ENCODE data around the gene PALLD. TPM values are rescaled to one million over a fixed set of nuclear protein-coding genes. Genes with fewer than 3 reads are reported as not detected.

The PALLD gene
- total RNA-seq, 1 experiment from 2014 or later = 18.3 TPM

DNA sequence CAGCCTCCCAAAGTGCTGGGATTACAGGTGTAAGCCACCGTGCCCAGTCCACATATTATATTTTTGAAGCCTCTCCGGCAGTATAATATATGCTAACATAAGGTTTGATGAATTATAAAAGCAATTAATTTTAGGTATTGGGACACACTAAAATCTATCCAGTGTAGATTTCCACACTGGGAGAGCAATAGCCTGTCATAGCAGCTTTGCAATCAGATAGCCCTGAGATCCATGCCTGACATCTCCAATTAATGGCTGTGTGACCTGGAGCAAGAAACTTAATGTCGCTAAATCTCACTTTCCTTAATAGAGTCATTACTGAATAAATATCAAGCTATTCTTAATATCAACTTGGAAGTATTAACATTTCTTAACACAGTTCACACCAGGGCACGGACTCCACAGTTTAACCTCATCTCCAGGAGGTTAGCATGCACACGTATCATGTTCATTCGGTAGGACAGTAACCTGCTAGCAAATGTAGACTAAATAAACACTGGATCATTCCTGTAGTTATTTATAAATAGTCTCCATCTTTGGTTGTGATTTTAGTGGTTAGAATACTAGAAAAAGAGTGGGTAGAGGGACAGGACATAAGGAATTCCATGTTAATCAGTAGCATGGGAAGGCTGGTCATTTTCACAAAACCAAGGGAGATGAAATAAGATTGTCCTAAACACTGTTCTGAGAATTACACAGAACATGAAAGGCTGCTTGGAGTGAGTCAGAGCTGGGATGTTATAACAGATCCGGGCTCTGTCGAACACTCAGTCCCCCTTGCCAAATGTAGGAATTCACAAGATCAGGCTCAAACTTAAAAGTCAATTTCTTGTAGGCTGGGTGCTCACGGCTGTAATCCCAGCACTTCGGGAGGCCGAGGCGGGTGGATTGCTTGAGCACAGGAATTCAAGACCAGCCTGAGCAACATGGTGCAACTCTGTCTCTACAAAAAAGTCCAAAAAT lies 254.7 kb downstream of the PALLD start:
- Mint-ChIP-seq H3K4me3 (no peak overlapping the region), H3K9me3 (no peaks in the 10 kb centered on the region; a peak in 2 of 5 replicates), H3K36me3 (ENCODE audit: insufficient read depth in 1 of 3, low read depth in 3 of 3) (no peaks in the 10 kb centered on the region), H3K27ac (no peak overlapping the region), H3K27me3 (ENCODE audit: low read depth) (no peaks in the 10 kb centered on the region), H3K4me1 (no peaks in the 10 kb centered on the region)
- H3K27ac ChIP-seq (ENCODE audit: insufficient read length, low read depth, low read length) = no peak overlapping the region
- H3K79me1 ChIP-seq (ENCODE audit: insufficient read depth, low read depth, low read length, poor library complexity, severe bottlenecking) = no peaks in the 10 kb centered on the region
- H3K23ac ChIP-seq (ENCODE audit: insufficient read length, low read depth, low read length) = no peak overlapping the region
- H3K18ac ChIP-seq (ENCODE audit: insufficient read length, low read depth, low read length) = no peak overlapping the region
- H3K23me2 ChIP-seq (ENCODE audit: insufficient read length, low read depth, low read length, poor library complexity, severe bottlenecking) = no peaks in the 10 kb centered on the region
- no peaks in the 10 kb centered on the region for H3K27me3 ChIP-seq (ENCODE audit: insufficient read depth, low read length)
- TF ChIP-seq, protein P1, sequence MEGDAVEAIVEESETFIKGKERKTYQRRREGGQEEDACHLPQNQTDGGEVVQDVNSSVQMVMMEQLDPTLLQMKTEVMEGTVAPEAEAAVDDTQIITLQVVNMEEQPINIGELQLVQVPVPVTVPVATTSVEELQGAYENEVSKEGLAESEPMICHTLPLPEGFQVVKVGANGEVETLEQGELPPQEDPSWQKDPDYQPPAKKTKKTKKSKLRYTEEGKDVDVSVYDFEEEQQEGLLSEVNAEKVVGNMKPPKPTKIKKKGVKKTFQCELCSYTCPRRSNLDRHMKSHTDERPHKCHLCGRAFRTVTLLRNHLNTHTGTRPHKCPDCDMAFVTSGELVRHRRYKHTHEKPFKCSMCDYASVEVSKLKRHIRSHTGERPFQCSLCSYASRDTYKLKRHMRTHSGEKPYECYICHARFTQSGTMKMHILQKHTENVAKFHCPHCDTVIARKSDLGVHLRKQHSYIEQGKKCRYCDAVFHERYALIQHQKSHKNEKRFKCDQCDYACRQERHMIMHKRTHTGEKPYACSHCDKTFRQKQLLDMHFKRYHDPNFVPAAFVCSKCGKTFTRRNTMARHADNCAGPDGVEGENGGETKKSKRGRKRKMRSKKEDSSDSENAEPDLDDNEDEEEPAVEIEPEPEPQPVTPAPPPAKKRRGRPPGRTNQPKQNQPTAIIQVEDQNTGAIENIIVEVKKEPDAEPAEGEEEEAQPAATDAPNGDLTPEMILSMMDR (conservative IDR thresholded peaks at IDR 0.05) = no peak
- H3K14ac ChIP-seq (ENCODE audit: insufficient read depth, low read length) = no peak overlapping the region
- H3K9me3 ChIP-seq (ENCODE audit: control insufficient read depth, low read depth, low read length) = no peaks in the 10 kb centered on the region
- no peak overlapping the region for H4K5ac ChIP-seq (ENCODE audit: insufficient read length, low read depth, low read length)
- no peaks in the 10 kb centered on the region for H4K20me1 ChIP-seq (ENCODE audit: control insufficient read depth, insufficient read depth, insufficient read length)
- H2BK12ac ChIP-seq (ENCODE audit: insufficient read length, low read depth, low read length) = no peak overlapping the region
- WGBS (ENCODE audit: extremely low coverage, insufficient read length, low lambda C conversion rate) = no CpG with 5 or more reads among the region's 12 CpGs
- no peak for DNase-seq
- H3K79me2 ChIP-seq (ENCODE audit: insufficient read depth, low read length) = no peaks in the 10 kb centered on the region
- no peaks in the 10 kb centered on the region for H3K4me1 ChIP-seq (ENCODE audit: insufficient read depth, low read length)
- no peak overlapping the region for H3K9ac ChIP-seq (ENCODE audit: extremely low read depth, insufficient read length, low read length)
- H2BK15ac ChIP-seq (ENCODE audit: low read depth, low read length) = no peak overlapping the region
- H2AK5ac ChIP-seq (ENCODE audit: insufficient read length, low read length) = no peak overlapping the region
- H3K4ac ChIP-seq (ENCODE audit: low read depth, low read length) = no peak overlapping the region
- no peak overlapping the region for H3T11ph ChIP-seq (ENCODE audit: low read length)
- no peak overlapping the region for H2BK20ac ChIP-seq (ENCODE audit: low read depth, low read length, poor library complexity, severe bottlenecking)
- no peak overlapping the region for H4K91ac ChIP-seq (ENCODE audit: insufficient read length, low read depth, low read length)
- no peak overlapping the region for H3K56ac ChIP-seq (ENCODE audit: insufficient read length, low read depth, low read length)
- no peak overlapping the region for H4K8ac ChIP-seq (replicated peaks; ENCODE audit: insufficient read length, low read depth, low read length)
- H3K4me2 ChIP-seq (ENCODE audit: insufficient read depth, insufficient read length, low read length) = no peak overlapping the region
- no peak overlapping the region for H2AFZ ChIP-seq (ENCODE audit: low read length)
- H2BK120ac ChIP-seq (ENCODE audit: low read depth, low read length, poor library complexity, severe bottlenecking) = no peak overlapping the region
- H2BK5ac ChIP-seq (ENCODE audit: insufficient read length, low read length) = no peak overlapping the region

Data from H9 (cell line).